Memory B cell (primary cell): ENCODE results near the gene FAM181A.

Experiments used
- ATAC-seq: fragments of 150-1000 bp; cut with Tn5 transposase; 2 replicates; pipeline ENCODE4 v1.10.0; 2021; ENCODE audit warnings: low read depth, mild to moderate bottlenecking, moderate library complexity
- DNase-seq, 2 donors: peaks; one replicate each; pipeline ENCODE4 v3.0.0; 2022; ENCODE audit warnings: low spot score in 2 of 2
- H3K27ac Mint-ChIP-seq: one replicate; pipeline ENCODE4 v1.8.0; 2022; ENCODE audit warnings: mild to moderate bottlenecking, moderate library complexity, mixed read lengths
- H3K27me3 Mint-ChIP-seq: one replicate; pipeline ENCODE4 v1.8.0; 2022; ENCODE audit warnings: mixed read lengths
- H3K36me3 Mint-ChIP-seq: one replicate; pipeline ENCODE4 v1.8.0; 2022; ENCODE audit warnings: mild to moderate bottlenecking, mixed read lengths
- H3K4me1 Mint-ChIP-seq: one replicate; pipeline ENCODE4 v1.8.0; 2022; ENCODE audit warnings: mixed read lengths
- H3K4me3 Mint-ChIP-seq: one replicate; pipeline ENCODE4 v1.8.0; 2022; ENCODE audit warnings: mild to moderate bottlenecking, moderate library complexity, mixed read lengths
- H3K9me3 Mint-ChIP-seq: one replicate; pipeline ENCODE4 v1.8.0; 2022; ENCODE audit warnings: mixed read lengths

The FAM181A gene

DNA sequence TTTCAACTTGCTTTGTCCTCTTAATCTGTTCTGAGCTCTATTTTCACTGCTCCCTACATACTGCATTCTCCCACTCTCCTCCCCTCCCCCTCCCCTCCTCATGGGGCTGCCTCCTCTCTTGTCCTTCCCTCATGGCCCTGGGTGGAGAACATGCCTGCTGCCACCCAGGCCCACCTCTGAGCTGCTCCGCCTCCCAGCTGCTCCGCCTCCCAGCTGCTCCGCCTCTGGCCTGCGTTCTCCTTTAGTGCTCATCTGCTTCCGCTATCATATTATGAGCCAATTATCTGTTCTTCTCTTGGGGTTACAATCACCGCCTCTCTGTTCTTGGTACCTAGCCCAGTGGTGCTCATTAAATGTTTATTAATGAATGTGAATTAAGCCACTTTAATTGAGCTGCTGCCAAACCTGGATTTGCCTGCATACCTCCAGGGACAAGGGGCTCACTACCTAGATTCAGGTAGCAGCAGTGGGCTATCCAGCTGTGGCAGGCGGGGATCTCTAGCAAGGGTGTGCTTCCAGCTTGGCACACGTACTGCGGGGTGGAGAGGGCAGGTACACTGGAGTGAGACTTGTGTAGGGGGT is 32.0 kb upstream of the FAM181A start:
- Mint-ChIP-seq H3K27me3 (peaks cover 20% of the 10 kb centered on the region), H3K36me3 (no peaks in the 10 kb centered on the region), H3K27ac (no peak overlapping the region), H3K4me1 (no peaks in the 10 kb centered on the region), H3K4me3 (no peak overlapping the region), H3K9me3 (no peaks in the 10 kb centered on the region)
- DNase-seq (no peak), ATAC-seq (no peak)

- H3K27me3 Mint-ChIP-seq: peaks cover 11% of the 10 kb centered on the region
- H3K4me3 Mint-ChIP-seq: no peak overlapping the region
- H3K27ac Mint-ChIP-seq: no peak overlapping the region
- H3K36me3 Mint-ChIP-seq: peaks cover 2% of the 10 kb centered on the region
- H3K4me1 Mint-ChIP-seq: no peaks in the 10 kb centered on the region
- H3K9me3 Mint-ChIP-seq: peaks cover 2% of the 10 kb centered on the region
- DNase-seq (no peak), ATAC-seq (no peak)
These were observed 29.7 kb upstream of the FAM181A start for GRCh38 chr14:93897476-93897845.

DNA sequence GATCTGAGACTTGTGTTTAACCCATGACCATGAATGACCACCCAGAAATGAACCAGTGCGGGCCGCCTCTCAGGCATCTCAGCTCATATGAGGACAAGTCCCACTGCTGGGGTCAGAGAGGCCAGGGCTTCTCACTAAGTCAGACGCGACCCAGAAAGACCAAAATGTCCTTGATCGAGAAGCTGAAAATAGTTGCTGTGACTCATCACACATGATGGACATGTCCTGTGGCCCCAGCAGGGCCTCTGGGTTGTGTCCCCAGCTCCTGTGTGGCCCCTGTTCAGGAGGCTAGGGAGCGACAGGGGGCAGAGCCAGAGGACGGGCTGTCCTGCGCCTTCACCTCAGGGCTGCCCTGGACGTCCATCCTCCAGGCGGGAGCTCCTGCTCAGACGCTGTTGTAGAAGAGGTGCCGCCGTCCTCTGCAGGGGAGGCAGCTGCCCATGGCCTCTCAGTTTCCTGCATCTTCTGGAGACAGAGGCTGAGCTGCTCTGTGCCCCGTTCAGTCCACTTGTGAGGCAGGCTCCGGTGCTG is 29.0 kb upstream of the FAM181A start:
- H3K27me3 Mint-ChIP-seq: peaks cover 11% of the 10 kb centered on the region
- ATAC-seq (no peak), DNase-seq (no peak)
- peaks cover 2% of the 10 kb centered on the region for H3K36me3 Mint-ChIP-seq
- H3K27ac Mint-ChIP-seq: no peak overlapping the region
- H3K4me1 Mint-ChIP-seq: no peaks in the 10 kb centered on the region
- no peak overlapping the region for H3K4me3 Mint-ChIP-seq
- peaks cover 2% of the 10 kb centered on the region for H3K9me3 Mint-ChIP-seq

GRCh38 chr14:93898731-93899130 is 28.4 kb upstream of the FAM181A start:
- Mint-ChIP-seq H3K4me3 (no peak overlapping the region), H3K27ac (no peak overlapping the region), H3K36me3 (peaks cover 3% of the 10 kb centered on the region), H3K27me3 (peaks cover 14% of the 10 kb centered on the region), H3K9me3 (peaks cover 2% of the 10 kb centered on the region), H3K4me1 (peaks cover under 1% of the 10 kb centered on the region)
- ATAC-seq (no peak), DNase-seq (no peak)

DNA sequence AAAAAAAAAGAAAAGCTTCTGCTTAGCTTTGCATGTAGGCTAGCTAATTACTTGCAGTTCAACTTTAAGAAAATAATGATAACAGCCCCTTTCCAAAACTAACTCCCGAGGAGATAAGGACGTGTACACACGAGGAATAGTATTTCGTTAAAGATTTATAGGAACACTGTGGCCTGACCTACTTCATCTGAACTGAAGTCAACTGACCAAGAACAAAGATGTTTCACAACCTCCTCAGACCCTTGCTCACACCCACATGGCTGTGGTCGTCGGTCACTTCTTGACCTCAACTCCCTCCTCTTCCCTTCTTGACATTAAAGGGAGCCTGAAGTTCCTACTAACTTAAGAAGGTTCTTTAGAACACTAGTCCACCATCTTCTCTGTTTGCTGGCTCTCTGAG is 25.3 kb upstream of the FAM181A start:
- Mint-ChIP-seq H3K27ac (no peak overlapping the region), H3K4me3 (no peak overlapping the region), H3K36me3 (peaks cover 4% of the 10 kb centered on the region), H3K4me1 (peaks cover 3% of the 10 kb centered on the region), H3K27me3 (peaks cover 18% of the 10 kb centered on the region), H3K9me3 (peaks cover 2% of the 10 kb centered on the region)
- ATAC-seq (no peak), DNase-seq (no peak)

GRCh38 chr14:93902619-93903307 is 24.4 kb upstream of the FAM181A start:
- peaks cover 3% of the 10 kb centered on the region for H3K4me1 Mint-ChIP-seq
- peaks cover 16% of the 10 kb centered on the region for H3K27me3 Mint-ChIP-seq
- H3K27ac Mint-ChIP-seq: no peak overlapping the region
- DNase-seq (no peak), ATAC-seq (no peak)
- no peak overlapping the region for H3K4me3 Mint-ChIP-seq
- peaks cover 4% of the 10 kb centered on the region for H3K36me3 Mint-ChIP-seq
- peaks cover 2% of the 10 kb centered on the region for H3K9me3 Mint-ChIP-seq

DNA sequence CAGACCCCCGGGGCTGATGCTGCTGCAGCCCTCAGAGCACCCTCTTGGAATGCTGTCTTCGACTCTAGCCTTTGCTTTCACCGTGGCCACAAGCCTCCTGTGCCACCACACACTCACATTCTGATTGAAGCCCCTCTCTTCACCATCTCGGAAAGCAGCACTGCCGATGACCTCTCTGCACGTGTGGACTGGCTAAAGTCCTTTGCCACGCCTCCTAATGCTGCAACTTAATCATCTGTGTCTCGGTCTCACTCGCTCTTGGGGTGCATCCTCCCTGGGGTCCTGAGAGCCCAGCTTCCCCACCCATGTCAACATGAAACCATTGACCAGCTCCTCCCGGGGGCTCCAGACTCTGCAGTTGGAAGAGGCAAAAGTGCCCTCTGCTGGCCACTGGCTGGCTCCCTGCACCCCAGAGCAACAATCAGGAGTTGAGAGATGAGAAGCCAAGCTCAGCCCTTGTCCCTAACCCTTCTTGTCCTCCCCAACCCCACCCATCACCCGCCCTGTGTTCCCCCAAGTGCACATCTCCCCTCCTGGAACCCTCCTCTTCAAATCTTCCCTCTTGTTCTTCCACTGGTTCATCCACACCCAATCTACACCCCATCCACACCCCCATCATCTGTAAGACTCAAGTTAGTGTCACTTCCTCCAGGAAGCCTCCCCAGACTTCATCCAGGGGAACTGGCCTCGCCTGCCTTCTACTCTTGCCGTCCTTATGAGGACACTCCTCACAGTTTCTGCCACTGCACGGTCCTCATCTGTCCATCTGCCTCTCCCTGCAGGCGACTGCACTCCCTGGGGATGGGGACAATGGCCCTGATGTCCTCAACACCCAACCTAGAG is 23.6 kb upstream of the FAM181A start:
- DNase-seq (no peak), ATAC-seq (no peak)
- peaks cover 19% of the 10 kb centered on the region for H3K27me3 Mint-ChIP-seq
- H3K36me3 Mint-ChIP-seq: peaks cover 4% of the 10 kb centered on the region
- H3K27ac Mint-ChIP-seq: no peak overlapping the region
- H3K4me1 Mint-ChIP-seq: peaks cover 3% of the 10 kb centered on the region
- no peak overlapping the region for H3K4me3 Mint-ChIP-seq
- H3K9me3 Mint-ChIP-seq: peaks cover 2% of the 10 kb centered on the region

DNA sequence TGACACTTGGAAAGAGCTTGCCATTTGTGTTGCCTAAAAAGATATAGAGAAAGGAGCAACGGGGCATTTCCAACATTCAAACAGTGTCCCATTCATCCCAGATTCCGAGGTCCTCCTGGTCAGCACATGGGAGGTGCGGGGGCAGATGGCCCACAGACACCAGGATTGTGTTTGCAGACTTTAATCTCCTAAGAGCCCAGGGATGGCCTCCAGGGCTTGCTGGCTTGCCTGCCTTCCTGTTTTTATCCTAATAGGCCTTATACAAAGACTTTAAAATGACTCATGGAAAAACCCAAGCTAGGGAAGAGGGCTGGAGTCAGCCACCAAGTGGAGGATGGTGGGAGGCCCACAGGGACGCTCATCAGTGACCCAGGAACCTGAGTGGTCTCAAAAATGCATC is 21.5 kb upstream of the FAM181A start:
- Mint-ChIP-seq H3K9me3 (peaks cover 2% of the 10 kb centered on the region), H3K4me1 (peaks cover 3% of the 10 kb centered on the region), H3K36me3 (peaks cover 3% of the 10 kb centered on the region), H3K27me3 (peaks cover 21% of the 10 kb centered on the region), H3K4me3 (no peak overlapping the region), H3K27ac (no peak overlapping the region)
- DNase-seq (no peak), ATAC-seq (no peak)

GRCh38 chr14:93906341-93907329 is 20.5 kb upstream of the FAM181A start:
- Mint-ChIP-seq H3K27me3 (peaks cover 21% of the 10 kb centered on the region), H3K4me3 (no peak overlapping the region)

DNA sequence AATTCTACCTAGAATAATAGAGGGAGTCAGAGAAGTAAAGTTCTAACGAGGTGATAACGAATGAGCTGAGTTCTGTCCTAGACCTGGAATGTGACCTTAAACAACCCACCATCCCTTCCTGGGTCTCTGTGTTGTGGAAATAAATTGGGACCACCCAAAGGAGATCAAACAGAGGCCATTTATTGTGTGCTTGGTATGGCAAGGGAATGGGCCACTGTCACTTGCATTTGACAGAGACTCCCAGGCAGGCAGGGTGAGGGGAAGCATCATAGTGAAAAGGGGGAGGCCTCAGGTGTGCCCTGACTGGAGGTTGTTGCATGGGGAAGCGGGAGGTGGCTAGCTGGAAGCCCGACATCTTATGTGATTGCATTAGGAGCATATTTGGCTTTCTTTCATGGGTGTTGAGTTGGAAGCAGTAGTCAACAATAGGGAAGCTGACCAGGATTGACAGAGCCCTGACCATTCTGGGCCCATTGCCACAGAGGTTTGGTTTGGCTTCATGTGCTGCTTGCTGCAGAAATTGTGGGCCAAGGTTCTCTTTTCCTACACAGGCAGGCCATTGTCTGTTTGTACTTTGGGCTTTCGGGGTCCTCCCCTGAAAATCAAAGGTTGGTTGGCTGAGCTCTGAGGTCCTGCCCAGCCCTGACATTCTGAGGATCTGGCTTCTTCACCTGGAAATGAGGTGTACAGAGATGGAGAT is 17.6 kb upstream of the FAM181A start:
- ATAC-seq (no peak), DNase-seq (no peak)
- no peak overlapping the region for H3K4me3 Mint-ChIP-seq
- peaks cover 15% of the 10 kb centered on the region for H3K27me3 Mint-ChIP-seq
- peaks cover 2% of the 10 kb centered on the region for H3K36me3 Mint-ChIP-seq
- no peaks in the 10 kb centered on the region for H3K4me1 Mint-ChIP-seq
- no peak overlapping the region for H3K27ac Mint-ChIP-seq
- peaks cover 2% of the 10 kb centered on the region for H3K9me3 Mint-ChIP-seq

More at GRCh38 chr14:93906341-93907329, 20.5 kb upstream of the FAM181A start:
- Mint-ChIP-seq H3K36me3 (peaks cover 1% of the 10 kb centered on the region), H3K27ac (no peak overlapping the region), H3K4me1 (peaks cover 3% of the 10 kb centered on the region), H3K9me3 (no peaks in the 10 kb centered on the region)
- ATAC-seq (peak; percentile 41), DNase-seq (peak in 1 of 2 donors; percentile 25)

DNA sequence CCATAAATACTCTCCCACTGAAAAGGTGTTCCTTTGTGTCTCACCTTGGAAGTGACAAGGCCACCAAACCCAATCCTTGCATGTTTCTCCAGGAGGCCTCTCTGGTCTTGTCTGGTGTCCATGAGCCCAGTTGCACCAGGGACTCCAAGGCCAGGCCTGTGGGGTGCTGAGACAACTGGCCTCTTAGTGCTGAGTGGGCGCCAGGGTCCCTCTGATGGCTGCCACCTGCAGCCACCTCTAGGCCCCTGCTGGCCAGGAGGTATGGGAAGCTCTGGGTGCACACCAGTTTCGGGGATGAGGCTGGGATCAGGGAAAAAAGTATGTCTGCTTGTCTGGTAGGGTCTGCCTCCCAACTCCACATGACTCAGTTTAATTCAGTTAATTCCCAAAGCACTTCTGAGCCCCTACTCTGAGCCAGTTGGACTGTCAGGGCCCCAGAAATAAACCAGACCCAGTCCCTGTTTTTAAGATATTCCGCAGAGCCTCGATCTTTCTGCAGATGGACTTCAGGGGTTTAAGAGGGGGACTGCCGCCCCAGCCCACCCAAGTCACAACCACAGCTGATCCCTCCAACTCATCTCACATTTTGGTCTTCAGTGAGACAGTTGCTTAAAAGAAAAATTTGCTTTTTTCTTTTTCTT is 15.0 kb upstream of the FAM181A start:
- Mint-ChIP-seq H3K4me3 (no peak overlapping the region), H3K9me3 (peaks cover 2% of the 10 kb centered on the region), H3K4me1 (no peaks in the 10 kb centered on the region), H3K27ac (no peak overlapping the region), H3K36me3 (peaks cover 2% of the 10 kb centered on the region), H3K27me3 (peaks cover 20% of the 10 kb centered on the region)
- DNase-seq: no peak
- no peak for ATAC-seq

DNA sequence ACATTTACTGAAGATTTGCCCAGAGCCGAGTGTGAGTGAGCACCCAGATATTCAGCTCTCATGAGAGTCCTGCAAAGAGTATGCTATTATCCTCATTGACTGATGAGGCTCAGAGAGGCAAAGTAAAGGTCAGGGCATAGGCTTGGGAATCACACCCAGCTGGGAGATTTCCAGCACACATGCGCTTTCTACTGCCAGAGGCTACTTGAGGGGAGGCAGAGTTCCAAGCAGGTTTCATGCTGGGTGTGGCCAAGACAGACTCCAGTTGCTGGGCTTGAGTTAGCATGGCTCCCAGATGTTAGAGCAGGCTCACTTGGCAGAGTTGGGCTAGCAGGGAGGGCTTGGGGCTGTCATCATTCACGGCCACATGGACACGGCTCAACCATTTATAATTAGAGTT is 14.4 kb upstream of the FAM181A start:
- no peak overlapping the region for H3K4me3 Mint-ChIP-seq
- H3K9me3 Mint-ChIP-seq: peaks cover 2% of the 10 kb centered on the region
- peaks cover 21% of the 10 kb centered on the region for H3K27me3 Mint-ChIP-seq
- DNase-seq (no peak), ATAC-seq (no peak)
- no peak overlapping the region for H3K27ac Mint-ChIP-seq
- H3K36me3 Mint-ChIP-seq: peaks cover 2% of the 10 kb centered on the region
- H3K4me1 Mint-ChIP-seq: no peaks in the 10 kb centered on the region
